HG03103 (cell line): ENCODE data around the gene ZER1.
A peak's percentile ranks its signal among the peaks of the same experiment; 100 is the strongest.
"Not testable (repeated sequence)": the region's sequence is repeated elsewhere in the genome, so short reads cannot be mapped to it uniquely, and the experiment has no call there.

Experiments used
- ATAC-seq: cut with Tn5 transposase; IDR thresholded peaks from one replicate; pipeline ENCODE4 v1.9.1; 2021; ENCODE audit warnings: low read depth; ENCODE audit not compliant: unreplicated experiment

ZER1 gene

DNA sequence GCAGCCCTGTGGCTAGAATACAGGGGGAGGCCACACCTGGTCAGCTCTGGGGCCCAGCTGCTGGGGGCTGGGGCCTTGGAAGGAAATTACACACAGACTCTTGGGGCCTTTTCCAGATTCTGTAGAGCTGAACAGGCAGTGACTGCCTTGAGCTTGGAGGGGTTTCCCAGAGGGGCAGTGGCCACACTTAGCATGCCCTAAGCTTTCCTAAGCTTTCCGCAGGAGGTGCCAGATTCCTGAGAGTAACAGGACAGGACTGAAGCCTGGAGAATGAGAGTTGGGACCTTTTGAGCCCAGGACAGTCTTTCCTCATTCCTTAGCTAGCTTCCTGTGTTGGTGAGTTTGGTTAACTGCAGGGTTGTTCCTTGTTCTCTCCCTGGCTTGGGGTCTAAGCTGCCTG, 16.7 kb upstream of the ZER1 start:
- ATAC-seq, result no peak

DNA sequence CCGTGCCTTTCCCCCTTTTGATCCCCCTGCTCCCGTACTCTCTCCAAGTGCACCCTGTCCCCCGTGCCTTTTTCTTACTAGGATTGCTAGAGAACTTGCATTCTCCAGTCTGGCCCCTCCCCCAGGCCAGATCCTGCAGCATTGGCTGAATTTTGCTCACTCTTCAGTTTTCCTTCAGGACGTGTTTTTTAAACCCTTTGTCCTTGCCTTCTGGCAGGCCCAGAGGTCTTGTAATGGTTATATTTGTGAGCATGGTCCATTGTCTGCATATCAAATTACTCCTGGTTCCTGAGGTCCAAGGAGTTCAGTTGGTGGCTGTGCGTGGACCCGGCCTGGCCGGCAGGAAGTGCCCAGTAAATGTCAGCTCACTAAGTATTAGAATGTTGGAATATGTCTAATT, 15.9 kb upstream of the ZER1 start:
- no peak for ATAC-seq

DNA sequence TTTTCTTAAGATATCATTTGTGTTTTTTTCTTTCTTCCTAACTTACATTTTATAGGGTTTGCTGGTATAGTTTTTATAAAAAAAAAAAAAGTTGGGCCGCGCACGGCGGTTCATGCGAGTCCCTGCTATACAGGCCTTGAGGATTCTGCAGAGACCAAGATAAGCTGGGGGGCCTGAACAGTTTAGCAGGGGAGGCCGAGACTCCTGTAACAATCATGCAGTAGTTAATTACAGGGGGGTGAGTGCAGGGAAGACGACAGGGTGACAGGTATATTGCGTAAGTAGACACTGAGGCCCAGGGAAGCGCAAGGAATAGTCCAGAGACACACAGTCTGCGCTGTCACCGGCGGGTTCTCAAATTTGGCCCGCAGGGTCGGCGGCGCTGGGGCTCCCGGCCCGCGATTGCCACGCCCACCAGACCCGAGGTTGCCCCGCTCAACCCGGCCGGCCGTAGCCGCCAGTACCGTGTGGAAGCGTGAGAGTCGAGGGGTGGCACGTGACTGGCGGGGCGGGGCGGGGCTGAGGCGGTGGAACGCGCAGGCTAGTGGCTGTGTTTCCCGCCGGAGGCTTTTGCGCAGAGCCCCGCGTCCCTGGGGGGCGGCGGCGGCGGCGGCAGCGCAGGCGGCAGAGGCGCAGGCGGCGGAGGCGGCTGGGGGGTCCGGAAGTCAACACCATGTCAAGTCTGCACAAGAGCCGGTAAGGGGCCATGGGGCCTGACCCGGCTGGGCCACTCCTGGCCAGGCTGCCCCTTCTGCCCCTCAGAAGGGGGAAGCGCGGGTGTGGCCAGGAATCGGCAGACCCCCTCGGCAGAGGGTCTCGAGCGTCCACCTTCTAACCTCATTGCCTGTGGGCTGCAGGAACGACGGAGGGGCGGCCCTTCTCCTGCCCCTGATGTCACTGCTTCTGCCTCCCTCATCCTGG, 15.2 kb upstream of the ZER1 start, which contains the start of gene TBC1D13:
TBC1D13 (plus strand) TSS at position 573 of the 921 bp plus-strand sequence; CDS start at position 674, 101 bp downstream.
- ATAC-seq, result peak; percentile 83

DNA sequence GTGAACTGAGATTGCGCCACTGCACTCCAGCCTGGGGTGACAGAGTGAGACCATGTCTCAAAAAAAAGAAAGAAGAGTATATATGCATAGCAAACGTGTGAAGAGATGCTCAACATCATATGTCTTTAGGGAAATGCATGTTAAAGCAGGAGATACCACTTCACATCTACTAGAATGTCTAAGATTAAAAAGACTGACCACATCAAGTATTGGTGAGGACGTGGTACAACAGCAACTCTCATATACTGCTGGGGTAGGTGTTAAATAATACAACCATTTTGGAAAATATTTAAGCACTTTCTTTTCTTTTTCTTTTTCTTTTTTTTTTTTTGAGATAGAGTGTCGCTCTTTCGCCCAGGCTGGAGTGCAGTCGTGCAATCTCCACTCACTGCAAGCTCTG, 13.7 kb upstream of the ZER1 start:
- ATAC-seq, result no peak

DNA sequence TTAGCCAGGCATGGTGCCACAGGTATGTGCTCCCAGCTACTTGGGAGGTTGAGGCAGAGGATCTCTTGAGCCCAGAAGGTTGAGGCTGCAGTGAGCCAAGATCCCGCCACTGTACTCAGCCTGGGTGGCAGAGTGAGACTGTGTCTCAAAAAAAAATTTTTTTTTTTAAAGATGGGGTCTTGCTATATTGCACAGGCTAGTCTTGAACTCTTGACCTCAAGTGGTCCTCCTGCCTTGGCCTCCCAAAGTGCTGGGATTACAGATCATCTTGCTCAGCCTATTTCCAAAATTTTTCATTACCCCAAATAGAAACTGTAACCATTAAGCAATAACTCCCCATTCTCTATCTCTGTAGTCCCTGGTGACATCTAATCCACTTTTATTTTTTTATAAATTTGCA, 10.9 kb upstream of the ZER1 start:
- no peak for ATAC-seq

DNA sequence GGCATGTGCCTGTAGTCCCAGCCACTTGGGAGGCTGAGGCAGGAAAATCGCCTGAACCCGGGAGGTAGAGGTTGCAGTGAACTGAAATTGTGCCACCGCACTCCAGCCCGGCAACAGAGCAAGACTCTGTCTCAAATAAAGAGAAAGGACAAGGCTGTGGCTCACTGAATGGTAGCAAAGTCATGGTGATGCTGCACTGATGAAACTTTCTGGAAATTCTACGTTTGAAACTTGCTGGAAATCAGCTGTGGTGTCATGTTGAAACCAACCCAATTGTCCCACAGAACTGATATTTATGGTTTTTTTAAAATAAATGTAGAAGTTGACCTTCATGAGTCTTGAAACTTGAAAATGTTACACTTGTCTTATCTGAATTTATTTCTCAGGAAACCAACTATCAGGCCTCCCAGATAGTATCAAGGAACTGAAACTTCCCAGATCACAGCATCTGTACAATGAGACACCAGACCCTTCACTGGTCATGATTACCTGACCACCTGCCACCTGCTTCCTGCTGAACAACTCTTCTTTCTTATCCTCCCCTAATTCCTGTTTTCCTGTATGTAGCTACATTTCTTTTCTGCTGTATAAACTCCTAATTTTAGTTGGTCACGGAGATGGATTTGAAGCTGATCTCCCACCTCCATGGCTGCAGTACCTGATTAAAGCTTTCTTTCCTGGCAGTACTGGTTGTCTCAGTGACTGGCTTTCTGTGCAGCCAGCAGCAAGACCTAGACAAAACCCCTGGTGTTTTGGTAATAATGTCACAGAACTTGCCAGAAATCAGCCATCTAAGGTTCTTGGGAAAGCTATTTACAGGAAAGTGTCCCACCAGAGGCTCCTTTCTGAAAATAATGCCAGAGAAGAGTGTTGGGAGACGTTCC, 9.7 kb upstream of the ZER1 start:
- no peak for ATAC-seq

DNA sequence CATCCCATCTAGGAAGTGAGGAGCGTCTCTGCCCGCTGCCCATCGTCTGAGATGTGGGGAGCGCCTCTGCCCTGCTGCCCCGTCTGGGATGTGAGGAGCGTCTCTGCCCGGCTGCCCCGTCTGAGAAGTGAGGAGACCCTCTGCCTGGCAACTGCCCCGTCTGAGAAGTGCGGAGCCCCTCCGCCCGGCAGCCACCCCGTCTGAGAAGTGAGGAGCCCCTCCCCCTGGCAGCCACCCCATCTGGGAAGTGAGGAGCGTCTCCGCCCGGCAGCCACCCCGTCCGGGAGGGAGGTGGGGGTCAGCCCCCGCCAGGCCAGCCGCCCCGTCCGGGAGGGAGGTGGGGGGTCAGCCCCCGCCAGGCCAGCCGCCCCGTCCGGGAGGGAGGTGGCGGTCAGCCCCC, 8.4 kb upstream of the ZER1 start:
- ATAC-seq, result not testable (repeated sequence)

DNA sequence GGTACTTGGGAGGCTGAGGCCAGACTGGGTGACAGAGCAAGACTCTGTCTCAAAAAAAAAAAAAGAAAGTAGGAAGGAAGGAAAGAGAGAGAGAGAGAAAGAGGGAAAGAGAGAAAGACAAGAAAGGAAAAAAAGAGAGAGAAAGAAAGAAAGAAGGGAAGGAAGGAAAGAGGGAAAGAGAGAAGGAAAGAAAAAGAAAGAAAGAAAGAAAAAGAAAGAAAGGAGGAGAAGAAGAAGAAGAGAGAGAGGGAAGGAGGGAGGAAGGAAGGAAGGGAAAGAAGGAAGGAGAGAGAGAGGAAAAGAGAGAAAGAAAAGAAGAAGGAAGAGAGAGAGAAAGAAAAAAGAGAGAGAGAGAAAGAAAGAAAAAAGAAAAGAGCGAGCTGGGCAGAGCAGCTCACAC, 3.1 kb upstream of the ZER1 start:
- ATAC-seq, result no peak

DNA sequence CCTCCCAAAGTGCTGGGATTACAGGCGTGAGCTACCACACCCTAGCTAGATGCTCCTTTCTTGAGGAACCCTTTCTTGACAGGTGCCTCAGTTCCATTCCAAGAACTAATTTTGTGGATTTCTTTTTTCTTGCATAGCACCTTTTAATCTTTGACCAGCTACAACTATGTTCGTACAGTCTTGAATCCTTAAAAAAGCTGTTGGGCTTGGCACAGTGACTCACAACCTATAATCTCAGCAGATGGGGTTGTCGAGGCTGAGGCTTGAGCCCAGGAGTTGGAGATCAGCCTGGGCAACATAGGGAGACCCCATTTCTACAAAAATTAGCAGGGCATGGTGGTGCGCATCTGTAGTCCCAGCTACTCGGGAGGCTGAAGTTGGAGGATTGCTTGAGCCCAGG, 1.3 kb upstream of the ZER1 start:
- ATAC-seq, result no peak

DNA sequence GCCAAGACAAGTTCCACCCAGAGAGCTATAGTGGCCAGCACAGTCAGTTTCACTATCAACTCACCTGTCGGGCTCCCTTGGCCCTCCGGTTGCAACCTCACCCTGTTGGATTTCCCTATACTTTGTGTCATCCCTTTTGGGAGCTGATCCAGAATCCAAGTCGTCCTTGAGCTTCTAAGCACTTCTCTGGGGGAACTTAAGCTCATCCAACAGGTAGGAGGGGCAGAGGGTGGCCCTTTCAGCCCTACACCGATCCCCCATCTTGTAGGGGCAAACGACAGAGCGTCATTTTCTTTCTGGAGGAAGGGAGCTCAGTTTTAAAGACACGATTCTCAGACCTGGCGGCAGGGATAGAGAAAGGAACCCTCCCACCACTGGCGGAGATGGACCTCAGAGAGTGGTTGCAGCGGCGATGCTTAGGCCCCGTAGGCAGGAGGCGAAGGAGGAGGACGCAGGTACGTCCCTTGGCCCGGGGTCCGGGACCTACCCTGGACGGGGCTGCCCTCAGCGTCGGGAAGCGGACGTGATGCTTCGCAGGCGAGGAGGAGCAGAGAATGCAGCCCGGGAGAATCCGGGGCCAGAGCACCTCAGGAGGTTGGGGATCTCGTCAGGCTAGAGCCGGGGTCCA, 519 bp downstream of the ZER1 start:
- ATAC-seq, result peak; percentile 5

DNA sequence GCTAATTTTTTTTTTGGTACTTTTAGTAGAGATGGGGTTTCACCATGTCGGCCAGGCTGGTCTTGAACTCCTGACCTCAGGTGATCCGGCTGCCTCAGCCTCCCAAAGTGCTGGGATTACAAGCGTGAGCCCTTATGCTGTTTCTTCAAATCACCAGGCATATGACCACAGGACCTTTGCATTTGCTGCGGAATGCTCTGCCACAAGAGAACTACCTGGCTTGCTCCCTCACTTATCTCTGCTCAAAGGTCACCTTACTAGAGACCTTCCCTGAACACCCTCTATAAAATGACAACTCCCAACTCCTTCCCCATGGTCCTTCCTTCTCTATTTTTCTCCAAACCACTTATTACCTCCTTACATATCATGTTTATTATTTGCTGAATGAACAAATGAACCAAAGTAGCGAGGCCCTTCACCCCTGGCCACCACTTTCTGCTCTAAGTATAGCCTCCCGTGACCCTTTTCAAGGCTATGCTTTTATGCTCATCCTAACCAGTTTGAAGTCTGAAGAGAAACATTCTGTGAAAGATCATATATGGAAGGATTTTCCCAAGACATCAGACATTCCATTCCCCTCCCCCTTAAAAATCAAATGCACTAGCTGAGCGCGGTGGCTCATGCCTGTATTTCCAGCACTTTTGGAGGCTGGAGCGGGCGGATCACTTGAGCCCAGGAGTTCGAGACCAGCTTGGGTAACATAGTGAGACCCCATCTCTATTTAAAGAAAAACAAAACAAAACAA, 1.3 kb downstream of the ZER1 start:
- no peak for ATAC-seq

DNA sequence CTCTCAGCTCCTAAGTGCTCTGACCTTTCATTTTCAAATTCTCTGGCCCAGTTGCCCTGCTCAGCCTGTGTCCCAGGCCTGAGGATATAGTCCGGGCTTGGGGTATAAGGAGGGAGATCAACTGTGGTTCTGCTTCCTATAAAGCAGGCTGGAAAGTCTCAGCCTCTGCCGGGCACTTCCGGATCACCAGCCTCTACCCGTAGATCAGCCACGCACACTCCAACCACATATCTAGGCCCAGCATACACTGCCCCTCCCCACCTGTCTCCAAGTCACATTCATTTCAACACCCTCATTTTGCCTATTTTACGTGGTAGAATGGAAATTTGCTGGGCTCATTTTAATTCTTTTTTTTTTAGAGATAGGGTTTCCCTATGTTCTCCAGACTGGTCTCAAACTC, 3.1 kb downstream of the ZER1 start:
- ATAC-seq, result no peak

DNA sequence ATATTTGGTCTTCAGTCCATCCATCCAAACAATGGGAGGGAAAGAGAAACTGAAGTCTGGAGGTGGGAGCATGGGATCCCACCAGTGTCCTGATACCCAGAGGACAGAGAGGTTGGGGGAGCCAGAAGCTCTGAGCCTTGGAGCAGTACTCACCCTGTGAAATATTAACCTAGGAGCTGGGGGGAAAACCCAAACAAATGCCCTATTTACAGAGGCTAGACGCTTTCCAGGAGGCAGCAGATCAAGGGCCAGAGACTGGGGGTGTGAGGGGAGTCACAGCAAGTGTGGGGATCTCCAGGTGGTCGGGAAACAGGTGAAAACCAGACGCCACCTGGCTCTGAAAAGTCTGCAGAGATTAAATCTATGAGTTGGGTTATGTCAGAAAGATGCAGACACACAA, 6.2 kb downstream of the ZER1 start:
- ATAC-seq, result no peak

DNA sequence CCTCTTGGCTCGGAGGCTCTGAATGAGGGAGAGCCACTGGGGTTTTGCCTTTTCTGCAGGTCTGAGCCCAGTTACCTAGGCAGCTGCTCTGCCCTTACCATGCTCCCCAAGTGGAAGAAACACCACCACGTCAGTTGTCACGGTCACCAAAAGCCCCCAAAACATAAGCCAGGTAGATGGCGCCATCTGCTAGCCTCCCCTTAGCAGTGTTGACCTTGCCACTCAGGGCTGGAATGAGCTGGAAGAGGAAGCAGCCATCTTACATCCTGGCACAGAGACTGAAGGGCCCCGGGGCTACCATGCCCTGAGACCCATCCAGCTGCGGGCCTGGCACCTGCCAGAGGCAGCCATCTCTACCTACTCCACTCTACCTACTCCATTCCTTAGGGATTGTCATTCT, 7.4 kb downstream of the ZER1 start:
- ATAC-seq, result no peak

DNA sequence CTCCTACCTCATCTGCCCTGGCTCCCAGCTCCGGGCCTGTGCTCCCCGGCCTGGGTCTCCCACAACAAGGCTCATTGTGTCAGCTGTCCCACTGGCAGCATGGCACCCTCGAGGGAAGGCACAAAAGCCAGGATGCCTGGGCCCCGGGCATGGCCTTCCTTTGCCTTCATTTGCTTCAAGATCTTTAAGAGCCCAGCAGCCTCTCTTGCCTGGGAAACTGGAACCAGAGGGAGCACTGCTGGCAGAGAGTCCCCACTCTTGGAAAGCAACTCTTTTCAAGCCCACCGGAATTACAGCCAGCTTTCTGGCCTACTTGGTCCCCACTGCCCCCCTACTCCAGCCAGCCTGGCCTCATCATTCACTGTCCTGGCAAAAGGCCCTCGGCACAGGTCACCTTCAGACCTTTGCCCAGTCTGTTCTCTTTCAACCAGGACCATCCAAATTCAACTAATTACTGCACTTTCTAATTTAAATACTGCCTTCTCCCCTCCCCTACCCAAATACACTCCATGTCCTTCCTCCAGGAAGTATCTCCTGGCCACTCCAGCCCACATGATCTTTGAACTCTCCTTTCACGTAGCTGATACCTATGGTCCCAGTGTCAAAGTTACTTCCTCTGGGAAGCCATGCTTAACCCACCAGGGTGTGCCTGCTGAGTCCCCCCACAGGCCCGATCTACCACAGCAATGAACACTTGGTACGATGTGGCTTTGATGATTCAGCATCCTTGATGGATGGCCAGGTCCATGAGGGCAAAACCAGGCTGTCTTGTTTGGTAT, 8.9 kb downstream of the ZER1 start:
- no peak for ATAC-seq

DNA sequence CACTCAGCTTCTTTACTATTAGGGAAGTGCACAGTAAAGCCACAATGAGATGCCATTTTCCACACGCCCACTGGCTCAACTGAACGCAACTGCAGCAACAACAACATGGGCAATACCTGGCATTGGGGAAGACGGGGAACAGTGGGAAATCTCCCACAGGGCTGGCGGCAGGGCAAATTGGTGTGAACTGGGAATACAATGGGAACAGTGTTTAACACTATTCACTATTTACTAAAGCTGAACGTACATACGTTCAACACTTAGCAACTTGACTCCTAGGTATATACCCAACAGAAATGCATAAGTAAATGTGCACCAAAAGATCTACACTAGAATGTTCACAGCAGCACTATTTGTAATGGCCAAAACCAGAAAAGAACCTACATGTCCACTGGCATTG, 14.1 kb downstream of the ZER1 start:
- no peak for ATAC-seq

DNA sequence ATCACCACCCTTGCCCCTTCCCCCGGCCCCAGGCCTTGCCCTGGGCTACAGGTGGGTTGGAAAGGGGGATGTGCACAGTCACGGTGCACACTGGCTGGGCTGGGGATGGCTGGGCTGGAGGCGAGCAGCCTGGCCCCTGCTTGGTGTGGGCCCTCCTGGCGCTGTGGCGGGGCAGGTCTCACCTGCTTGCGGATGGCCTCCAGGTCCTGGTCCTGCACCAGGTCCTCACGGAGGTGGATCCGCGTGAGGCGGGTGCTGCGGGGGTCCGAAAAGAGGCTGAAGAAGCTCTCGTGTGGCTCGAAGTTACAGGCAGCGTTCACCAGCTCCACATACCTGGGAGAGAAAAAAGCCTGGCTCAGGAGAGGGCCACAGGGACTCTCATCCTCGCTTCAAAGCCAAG, 18.1 kb downstream of the ZER1 start:
- no peak for ATAC-seq

DNA sequence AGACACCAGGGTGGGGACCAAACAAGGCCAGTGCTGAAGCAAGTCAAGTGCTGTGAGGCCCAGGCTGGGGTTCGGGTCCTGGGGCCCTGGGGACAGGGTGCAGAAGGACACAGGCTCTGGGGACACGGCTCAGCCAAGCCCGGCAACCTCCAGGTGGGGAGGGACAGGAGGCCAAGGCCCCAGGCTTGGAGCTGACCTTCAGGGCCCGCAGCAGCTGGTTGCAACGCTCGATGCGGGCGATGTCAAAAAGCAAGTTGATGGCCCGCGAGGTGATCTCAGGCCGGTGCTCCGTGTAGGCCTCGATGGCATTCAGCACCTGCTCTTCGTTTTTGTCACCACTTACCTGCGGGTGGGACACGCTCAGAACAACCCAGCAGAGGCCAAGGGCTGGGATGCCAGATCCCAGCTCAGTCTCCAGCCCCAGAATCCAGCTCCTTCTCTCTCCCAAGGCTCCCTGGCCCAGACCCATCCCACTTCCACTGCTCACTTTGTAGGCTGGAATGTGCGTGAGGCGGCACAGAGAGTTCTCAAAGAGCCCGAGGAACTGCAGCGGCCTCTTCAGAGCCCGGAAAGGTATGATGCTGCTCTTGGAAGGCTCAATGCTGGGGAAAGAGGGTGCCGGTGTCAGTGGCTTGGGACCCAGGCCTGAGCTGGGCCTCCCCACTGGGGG, 20.7 kb downstream of the ZER1 start:
- ATAC-seq, result no peak

DNA sequence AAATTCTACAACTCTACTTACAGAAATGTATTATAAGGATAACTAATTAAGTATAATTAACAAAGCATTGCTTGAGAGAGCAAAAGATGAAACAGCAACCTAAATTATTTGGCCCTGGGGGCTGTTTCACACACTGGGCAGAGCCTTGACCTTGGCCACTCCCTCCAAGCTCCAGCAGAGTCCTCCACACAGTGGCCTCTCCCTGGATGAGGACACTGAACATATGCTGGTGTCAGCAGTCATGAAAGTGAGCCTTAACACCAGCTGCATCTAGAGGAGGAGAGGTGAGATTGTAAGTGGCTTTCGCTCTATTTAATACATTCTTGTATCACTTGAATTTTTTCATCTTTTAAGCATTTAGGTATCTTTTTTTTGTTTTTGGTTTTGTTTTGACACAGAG, 24.5 kb downstream of the ZER1 start:
- ATAC-seq, result no peak
